Subcutaneous abdominal adipose tissue (tissue), 5 donors: ENCODE measurements around the gene FLOT2.
"Not testable (repeated sequence)": the region's sequence is repeated elsewhere in the genome, so short reads cannot be mapped to it uniquely, and the experiment has no call there.

ENCODE experiments used
- H3K27ac ChIP-seq: one replicate; pipeline ENCODE4 v1.7.0; 2013; ENCODE audit warnings: low read depth, mild to moderate bottlenecking, inconsistent platforms, low read length, moderate library complexity
- H3K27me3 ChIP-seq, 5 donors: one replicate each; pipeline ENCODE4 v1.7.0; 2013; ENCODE audit warnings: low read length in 5 of 5, inconsistent platforms in 1 of 5; ENCODE audit not compliant: control insufficient read depth in 5 of 5, insufficient read depth in 4 of 5
- H3K36me3 ChIP-seq, 5 donors: one replicate each; pipeline ENCODE4 v1.7.0; 2013; ENCODE audit warnings: low read length in 5 of 5; ENCODE audit not compliant: control insufficient read depth in 5 of 5, insufficient read depth in 5 of 5
- H3K4me1 ChIP-seq, 5 donors: one replicate each; pipeline ENCODE4 v1.7.0; 2013; ENCODE audit warnings: low read length in 5 of 5, mild to moderate bottlenecking in 3 of 5, moderate library complexity in 1 of 5; ENCODE audit not compliant: control insufficient read depth in 5 of 5, insufficient read depth in 5 of 5
- H3K4me3 ChIP-seq, 5 donors: one replicate each; pipeline ENCODE4 v1.7.0; 2013; ENCODE audit warnings: low read length in 5 of 5, low read depth in 1 of 5
- H3K9ac ChIP-seq, 5 donors: one replicate each; pipeline ENCODE4 v1.7.0; 2013; ENCODE audit warnings: low read length in 5 of 5, mild to moderate bottlenecking in 4 of 5, moderate library complexity in 3 of 5
- H3K9me3 ChIP-seq, 5 donors: one replicate each; pipeline ENCODE4 v1.7.0; 2013; ENCODE audit warnings: low read length in 5 of 5; ENCODE audit not compliant: control insufficient read depth in 5 of 5
- donor health status: healthy.
- donor health status: healthy.
- donor health status: healthy.
- donor health status: healthy.
- donor health status: healthy.

The FLOT2 gene

DNA sequence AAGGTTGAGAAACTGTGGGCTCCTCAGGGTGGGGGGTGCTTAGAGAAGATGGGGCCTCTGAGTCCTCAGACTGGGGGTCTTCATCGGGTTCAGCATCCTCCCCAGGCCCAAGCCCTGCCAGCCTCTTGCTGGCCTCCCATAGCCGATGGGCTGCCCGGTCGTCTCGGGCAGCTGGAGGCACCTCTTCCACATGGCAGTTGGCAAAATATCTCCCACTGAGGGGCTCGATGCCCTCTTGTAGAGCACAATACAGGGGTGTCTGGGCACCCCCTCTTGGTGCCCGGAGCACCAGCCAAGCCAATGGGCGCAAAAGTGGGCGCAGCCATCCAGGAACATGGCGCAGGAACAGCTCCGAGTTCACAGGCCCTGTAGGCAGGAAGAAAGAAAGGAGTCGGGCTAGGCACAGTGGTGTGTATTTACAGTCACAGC is 1.0 kb upstream of the FLOT2 start:
- peak overlapping the region; percentile 92 for H3K27ac ChIP-seq
- peak overlapping the region in 1 of 5 donors; percentile 77 for H3K4me3 ChIP-seq
- peak overlapping the region in 4 of 5 donors; percentile 36 to 97 (median 90) for H3K9ac ChIP-seq
- H3K27me3 ChIP-seq, result no peaks in the 10 kb centered on the region
- no peaks in the 10 kb centered on the region for H3K36me3 ChIP-seq
- H3K9me3 ChIP-seq, result no peaks in the 10 kb centered on the region
- peaks cover 12 to 54% (median 36%) of the 10 kb centered on the region in 5 donors for H3K4me1 ChIP-seq

DNA sequence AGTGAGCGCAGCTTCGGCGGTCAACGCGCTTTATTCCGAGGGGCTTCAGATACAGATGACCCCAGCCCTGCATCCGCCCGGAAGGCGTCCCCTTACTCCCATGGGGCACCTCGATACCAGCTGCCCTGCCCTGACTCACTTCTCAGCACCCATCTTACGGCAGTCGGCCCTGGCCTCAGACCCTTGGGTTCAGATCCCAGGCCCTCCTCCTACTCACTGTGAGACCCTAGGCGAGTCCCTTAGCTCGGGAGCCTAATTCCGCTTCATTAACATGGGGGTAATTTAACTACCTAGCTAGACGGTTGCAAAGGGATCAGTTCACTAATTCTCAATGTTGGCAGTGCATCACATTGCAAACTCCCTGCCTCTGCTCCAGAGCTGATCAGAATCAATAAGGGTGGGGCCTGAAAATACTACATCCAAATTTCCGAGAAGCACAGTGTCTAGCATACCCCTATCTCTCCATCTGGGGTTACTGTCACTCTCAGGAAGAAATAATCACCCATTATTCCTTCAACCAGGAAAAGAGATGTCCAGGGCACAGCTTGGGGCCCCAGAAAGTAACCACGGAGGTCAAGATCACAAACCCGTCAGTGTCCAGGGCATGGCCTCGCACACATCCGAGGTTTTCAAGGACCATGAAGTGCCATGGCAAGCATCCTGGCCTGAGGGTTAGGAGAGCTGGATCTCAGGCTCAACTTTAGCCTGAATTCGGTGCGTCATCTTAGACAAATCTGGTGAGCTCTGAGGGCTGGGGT is 415 bp upstream of the FLOT2 start:
- H3K36me3 ChIP-seq, result no peaks in the 10 kb centered on the region
- no peaks in the 10 kb centered on the region for H3K27me3 ChIP-seq
- peak overlapping the region; percentile 79 to 97 (median 93) for H3K9ac ChIP-seq
- peaks cover 7 to 54% (median 31%) of the 10 kb centered on the region in 5 donors for H3K4me1 ChIP-seq
- H3K27ac ChIP-seq, result peak overlapping the region; percentile 92
- peak overlapping the region; percentile 74 to 90 (median 85) for H3K4me3 ChIP-seq
- H3K9me3 ChIP-seq, result no peaks in the 10 kb centered on the region

DNA sequence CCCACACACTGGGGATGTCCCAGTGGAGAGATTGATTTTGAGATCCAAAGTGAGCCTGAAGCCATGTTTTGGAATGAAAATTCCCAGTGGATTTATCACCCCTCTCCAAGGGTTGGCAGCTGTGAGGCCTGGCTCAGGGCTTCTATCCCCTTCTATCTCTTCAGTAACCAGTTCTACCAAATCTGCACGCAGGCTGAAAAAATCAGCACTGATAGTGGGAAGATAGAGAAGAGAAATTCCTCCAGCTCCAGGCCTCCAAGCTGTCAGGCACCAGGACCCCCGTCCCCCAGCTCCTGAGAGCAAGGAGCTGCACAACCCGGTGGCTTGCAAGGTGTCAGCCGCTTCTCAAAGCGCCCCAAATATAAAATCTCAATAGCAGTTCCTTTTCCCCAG is 1.0 kb downstream of the FLOT2 start:
- peak overlapping the region; percentile 92 for H3K27ac ChIP-seq
- H3K4me3 ChIP-seq, result peak overlapping the region; percentile 19 to 90 (median 85)
- no peaks in the 10 kb centered on the region for H3K27me3 ChIP-seq
- peak overlapping the region; percentile 68 to 97 (median 91) for H3K9ac ChIP-seq
- H3K9me3 ChIP-seq, result no peaks in the 10 kb centered on the region
- H3K4me1 ChIP-seq, result peaks cover 7 to 48% (median 28%) of the 10 kb centered on the region in 5 donors
- H3K36me3 ChIP-seq, result peaks cover 0 to 3% (median 0%) of the 10 kb centered on the region in 5 donors

DNA sequence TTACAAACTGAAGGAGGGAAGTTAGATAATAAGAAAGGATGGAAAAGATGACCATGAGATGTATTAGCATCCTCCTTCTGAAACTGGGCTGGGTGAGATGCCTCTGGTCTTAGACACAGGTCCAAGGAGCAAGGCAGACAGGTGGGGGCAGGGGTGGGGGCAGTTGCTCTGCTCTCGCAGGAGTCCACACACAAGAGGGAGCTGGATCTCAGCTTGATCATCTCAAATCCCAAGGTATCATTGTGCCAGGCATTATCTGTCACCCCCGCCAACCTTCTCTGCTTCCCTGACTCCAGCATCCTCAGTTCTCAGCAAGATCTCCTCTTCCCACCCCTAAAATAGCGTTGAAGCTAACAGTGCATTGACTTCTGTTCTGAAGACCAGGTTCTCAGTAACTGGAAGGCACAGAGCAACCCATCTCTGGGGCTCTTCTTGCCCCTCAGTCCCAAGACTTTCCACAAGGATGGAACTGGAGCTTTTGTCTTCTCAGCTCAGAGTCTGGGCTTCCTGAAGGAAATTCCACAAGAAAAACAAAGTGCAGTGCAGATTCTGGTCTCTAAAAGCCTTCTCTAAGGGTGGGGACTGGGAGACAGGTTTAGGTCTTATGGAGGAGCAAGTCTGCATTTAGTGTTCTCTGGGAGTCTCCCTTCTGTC is 1.6 kb downstream of the FLOT2 start:
- H3K4me1 ChIP-seq, result peaks cover 7 to 52% (median 28%) of the 10 kb centered on the region in 5 donors
- no peaks in the 10 kb centered on the region for H3K27me3 ChIP-seq
- H3K9me3 ChIP-seq, result no peaks in the 10 kb centered on the region
- peak overlapping the region; percentile 92 for H3K27ac ChIP-seq
- H3K9ac ChIP-seq, result peak overlapping the region; percentile 68 to 97 (median 91)
- peak overlapping the region in 4 of 5 donors; percentile 19 to 87 (median 81) for H3K4me3 ChIP-seq
- H3K36me3 ChIP-seq, result peaks cover 0 to 5% (median 3%) of the 10 kb centered on the region in 5 donors

DNA sequence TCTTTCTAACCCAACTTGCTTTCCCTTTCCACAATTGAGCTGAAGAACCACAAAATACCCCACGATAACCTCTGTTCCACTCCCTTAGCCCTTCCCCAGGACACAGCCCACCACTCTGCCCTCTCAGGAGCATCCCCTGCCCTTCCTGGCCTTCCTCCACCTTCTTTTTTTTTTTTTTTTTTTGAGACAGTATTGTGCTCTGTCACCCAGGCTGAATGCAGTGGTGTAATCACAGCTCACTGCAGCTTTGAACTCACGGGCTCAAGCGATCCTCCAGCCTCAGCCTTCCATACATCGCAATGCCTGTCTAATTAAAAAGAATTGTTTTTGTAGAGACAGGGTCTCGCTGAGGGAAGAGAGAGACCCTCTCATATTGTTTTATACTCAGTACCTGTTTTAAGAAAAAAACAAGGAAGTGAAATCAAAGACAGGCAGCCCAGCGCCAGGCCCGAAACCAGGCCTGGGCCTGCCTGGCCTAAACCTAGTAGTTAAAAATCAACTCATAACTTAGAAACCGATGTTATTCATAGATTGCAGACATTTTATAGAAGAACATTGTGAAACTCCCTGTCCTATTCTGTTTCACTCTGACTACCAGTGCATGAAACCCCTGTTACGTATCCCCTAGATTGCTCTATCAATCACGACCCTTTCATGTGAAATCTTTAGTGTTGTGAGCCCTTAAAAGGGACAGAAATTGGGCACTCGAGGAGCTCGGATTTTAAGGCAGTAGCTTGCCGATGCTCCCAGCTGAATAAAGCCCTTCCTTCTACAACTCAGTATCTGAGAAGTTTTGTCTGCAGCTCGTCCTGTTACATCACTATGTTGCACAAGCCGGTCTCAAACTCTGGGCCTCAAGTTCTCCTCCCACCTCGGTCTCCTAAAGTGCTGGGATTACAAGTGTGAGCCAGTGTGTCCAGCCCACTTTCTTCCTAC is 4.0 kb downstream of the FLOT2 start:
- H3K27me3 ChIP-seq, H3K36me3 ChIP-seq, H3K9me3 ChIP-seq, H3K9ac ChIP-seq: not testable (repeated sequence)
- Histone ChIP-seq H3K4me1 (peaks cover 10 to 59% (median 32%) of the 10 kb centered on the region in 5 donors), H3K4me3 (peak overlapping the region in 4 of 5 donors; percentile 6 to 21 (median 12)), H3K27ac (peak overlapping the region; percentile 79)

DNA sequence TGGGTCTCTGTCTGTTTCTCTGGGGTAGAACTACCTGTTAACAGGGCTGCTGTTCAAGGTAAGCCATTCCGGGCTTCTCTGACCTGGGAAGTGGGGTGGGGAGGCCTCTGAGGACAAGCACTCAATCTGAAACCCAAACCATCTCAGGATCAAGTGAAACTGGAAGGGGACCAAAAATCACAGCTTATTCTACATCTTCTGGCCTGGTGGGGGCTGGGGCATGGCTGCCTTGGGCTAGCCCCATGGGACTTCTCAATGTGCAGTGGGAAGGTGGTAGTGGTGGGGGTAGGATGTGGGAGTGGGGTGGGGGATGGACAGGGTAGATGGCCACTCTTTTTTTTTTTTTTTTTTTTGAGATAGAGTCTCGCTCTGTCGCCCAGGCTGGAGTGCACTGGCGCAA is 5.5 kb downstream of the FLOT2 start:
- Histone ChIP-seq H3K27ac (no peak overlapping the region), H3K4me3 (no peak overlapping the region), H3K4me1 (peaks cover 9 to 46% (median 25%) of the 10 kb centered on the region in 5 donors), H3K9me3 (no peaks in the 10 kb centered on the region), H3K9ac (no peak overlapping the region), H3K27me3 (no peaks in the 10 kb centered on the region), H3K36me3 (peaks cover 0 to 19% (median 11%) of the 10 kb centered on the region in 5 donors)

DNA sequence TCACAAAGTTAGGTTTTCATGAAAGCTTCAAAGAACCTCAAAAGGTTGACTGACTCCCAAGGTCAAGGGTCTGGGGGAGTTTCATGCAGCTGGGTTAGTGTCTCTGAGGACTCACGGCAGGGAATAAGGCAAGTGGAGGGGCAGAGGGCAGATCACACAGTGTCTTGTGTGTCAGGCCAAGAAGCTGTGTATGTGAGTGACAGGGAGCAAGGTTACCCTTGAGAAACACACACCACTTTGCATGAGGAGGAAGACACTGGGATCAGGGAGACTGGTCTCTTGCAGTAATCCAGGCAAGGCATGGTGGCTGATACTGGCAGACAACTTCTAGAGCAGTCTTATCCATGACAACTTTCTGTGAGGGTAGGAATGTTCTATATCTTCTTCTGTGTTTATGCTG is 6.3 kb downstream of the FLOT2 start:
- Histone ChIP-seq H3K4me1 (peaks cover 2 to 40% (median 20%) of the 10 kb centered on the region in 5 donors), H3K27ac (no peak overlapping the region), H3K27me3 (no peaks in the 10 kb centered on the region), H3K9ac (no peak overlapping the region), H3K4me3 (no peak overlapping the region), H3K36me3 (peaks cover 0 to 26% (median 18%) of the 10 kb centered on the region in 5 donors), H3K9me3 (no peaks in the 10 kb centered on the region)

DNA sequence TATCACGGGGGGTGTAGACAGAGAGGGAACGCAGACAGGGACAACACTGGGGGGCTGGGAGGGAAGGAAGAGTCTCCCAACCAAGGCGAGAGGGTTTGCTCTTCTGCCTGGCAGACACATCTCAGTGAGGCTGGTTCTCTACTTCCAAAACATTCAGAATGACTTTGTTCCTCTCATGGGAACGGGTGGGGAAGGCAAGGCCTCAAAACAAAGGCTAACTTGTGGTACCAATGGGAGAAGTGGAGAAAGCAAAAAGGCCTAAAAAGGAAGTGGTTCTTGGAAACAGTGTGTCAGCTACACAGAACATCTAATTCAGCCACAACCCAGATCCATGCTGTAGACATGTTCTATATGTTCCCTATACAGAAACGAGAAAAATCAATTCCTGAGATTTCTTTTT is 7.5 kb downstream of the FLOT2 start:
- Histone ChIP-seq H3K27me3 (no peaks in the 10 kb centered on the region), H3K27ac (no peak overlapping the region), H3K4me3 (no peak overlapping the region), H3K4me1 (peaks cover 0 to 34% (median 14%) of the 10 kb centered on the region in 5 donors), H3K36me3 (peaks cover 0 to 38% (median 27%) of the 10 kb centered on the region in 5 donors), H3K9ac (peak overlapping the region in 1 of 5 donors; percentile 19), H3K9me3 (no peaks in the 10 kb centered on the region)

DNA sequence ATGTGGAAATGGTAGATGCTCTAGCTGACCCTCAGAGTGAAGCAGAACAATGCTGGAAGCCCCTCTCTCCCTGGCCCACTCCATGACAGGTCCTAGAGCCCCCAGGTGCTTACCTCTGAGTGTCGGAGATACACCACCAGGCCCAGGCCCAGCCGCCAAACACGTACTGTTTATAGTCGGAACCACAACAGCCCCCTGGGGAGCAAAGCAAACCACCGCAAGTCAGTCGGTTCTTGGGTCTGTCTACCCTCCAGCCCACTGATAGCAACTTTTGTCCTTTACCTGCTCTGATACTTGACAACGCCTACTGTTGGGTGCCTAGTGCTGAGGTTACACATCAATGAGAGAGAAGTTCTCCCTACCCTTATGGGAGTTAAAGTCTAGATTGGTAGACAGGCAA is 8.7 kb downstream of the FLOT2 start:
- H3K27ac ChIP-seq, result no peak overlapping the region
- H3K9me3 ChIP-seq, result no peaks in the 10 kb centered on the region
- no peaks in the 10 kb centered on the region for H3K27me3 ChIP-seq
- peaks cover 0 to 32% (median 14%) of the 10 kb centered on the region in 5 donors for H3K4me1 ChIP-seq
- no peak overlapping the region for H3K9ac ChIP-seq
- H3K4me3 ChIP-seq, result no peak overlapping the region
- peaks cover 0 to 50% (median 39%) of the 10 kb centered on the region in 5 donors for H3K36me3 ChIP-seq
